GM18505 (cell line): Measurements from ENCODE around the gene ZNF513.

Experiments used
- ATAC-seq: cut with Tn5 transposase; IDR thresholded peaks from one replicate; pipeline ENCODE4 v1.9.1; 2021; ENCODE audit not compliant: unreplicated experiment
- POLR2A ChIP-seq: IDR thresholded peaks from 4 replicates; pipeline ENCODE4 v1.6.1; 2011; ENCODE audit warnings: borderline replicate concordance; ENCODE audit not compliant: insufficient read depth, insufficient read length; ENCODE audit errors: extremely low read depth

Gene ZNF513

GRCh38 chr2:27377618-27378095 is 2.9 kb downstream of the ZNF513 start:
- ATAC-seq: no peak
- peak; percentile 9 for TF ChIP-seq POLR2A

GRCh38 chr2:27376866-27377617 is 3.5 kb downstream of the ZNF513 start:
- TF ChIP-seq POLR2A: no peak
- no peak for ATAC-seq

GRCh38 chr2:27376151-27376865 is 4.2 kb downstream of the ZNF513 start:
- no peak for TF ChIP-seq POLR2A
- no peak for ATAC-seq

GRCh38 chr2:27375513-27376099 is 4.9 kb downstream of the ZNF513 start:
- TF ChIP-seq POLR2A: no peak
- no peak for ATAC-seq

GRCh38 chr2:27373567-27373966 is 7.0 kb downstream of the ZNF513 start:
- ATAC-seq: no peak
- no peak for TF ChIP-seq POLR2A

GRCh38 chr2:27372937-27373336 is 7.6 kb downstream of the ZNF513 start:
- no peak for ATAC-seq
- TF ChIP-seq POLR2A: no peak

- ATAC-seq: peak; percentile 34
- TF ChIP-seq POLR2A: peak; percentile 60
These were observed 9.5 kb downstream of the ZNF513 start for GRCh38 chr2:27370816-27371620.

- peak; percentile 89 for ATAC-seq
- TF ChIP-seq POLR2A: peak; percentile 90
These were observed 10.3 kb downstream of the ZNF513 start, which contains the start of the genes EIF2B4 and SNX17 for GRCh38 chr2:27370026-27370815. TSS of gene EIF2B4 (minus strand) at chr2:27370338. CDS start at chr2:27370314, 24 bp downstream. TSS of gene SNX17 (plus strand) at chr2:27370616. CDS start at chr2:27370744, 128 bp downstream.

- peak; percentile 4 for ATAC-seq
- TF ChIP-seq POLR2A: no peak
These were observed 11.0 kb downstream of the ZNF513 start for GRCh38 chr2:27369471-27370025.

GRCh38 chr2:27363933-27364332 is 16.6 kb downstream of the ZNF513 start:
- TF ChIP-seq POLR2A: no peak
- no peak for ATAC-seq

GRCh38 chr2:27362678-27363420 is 17.7 kb downstream of the ZNF513 start:
- ATAC-seq: no peak
- TF ChIP-seq POLR2A: no peak

- peak; percentile 80 for ATAC-seq
These were observed 24.0 kb downstream of the ZNF513 start, which contains the start of gene GTF3C2 for GRCh38 chr2:27356382-27357181. TSS of gene GTF3C2 (minus strand) at chr2:27356764. CDS start at chr2:27343554, 13,210 bp downstream.

More at GRCh38 chr2:27356382-27357181, 24.0 kb downstream of the ZNF513 start, which contains the start of gene GTF3C2:
- TF ChIP-seq POLR2A: peak; percentile 66
